HG03159 (cell line): ENCODE results near the gene SEC24D.

Experiments used
- ATAC-seq: cut with Tn5 transposase; IDR thresholded peaks from one replicate; pipeline ENCODE4 v1.9.1; 2021; ENCODE audit warnings: mild to moderate bottlenecking, moderate library complexity; ENCODE audit not compliant: unreplicated experiment

The SEC24D gene

DNA sequence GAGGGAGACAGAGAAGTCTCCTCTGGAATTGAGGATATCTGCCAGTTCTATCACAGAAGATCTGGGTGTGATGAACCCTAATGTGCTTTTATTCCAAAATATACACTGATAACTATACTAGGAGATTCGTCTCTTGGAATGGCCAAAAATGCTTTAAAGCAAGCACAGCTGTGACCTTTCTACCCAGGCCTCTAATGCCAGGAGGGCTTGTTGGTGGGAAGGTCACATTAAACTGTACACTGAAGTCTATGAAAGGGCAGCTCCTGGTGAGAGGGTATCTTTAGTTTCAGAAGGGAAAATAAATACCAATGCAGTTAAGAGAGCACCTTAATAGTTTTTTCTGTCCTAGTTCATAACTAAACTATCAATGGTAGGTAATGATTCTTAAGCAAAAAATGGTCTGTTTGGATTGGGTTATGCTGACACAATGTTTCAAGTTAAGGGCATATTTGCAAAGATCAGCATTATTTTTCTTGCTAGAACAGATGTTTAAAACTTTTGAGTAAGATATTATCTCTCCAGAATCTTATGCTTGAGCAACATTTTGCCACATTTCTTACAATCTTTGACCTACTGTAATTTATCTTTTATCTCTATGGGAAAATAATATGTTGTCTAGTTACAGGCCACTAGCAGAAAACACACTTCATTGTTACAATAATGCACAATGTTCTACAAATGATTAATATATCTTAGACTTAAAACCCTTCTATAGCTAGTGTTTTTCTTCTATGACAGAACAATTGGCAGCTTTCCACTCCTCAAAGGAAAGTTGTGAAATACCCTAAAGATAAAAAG lies 59.6 kb downstream of the SEC24D start:
- ATAC-seq = no peak

DNA sequence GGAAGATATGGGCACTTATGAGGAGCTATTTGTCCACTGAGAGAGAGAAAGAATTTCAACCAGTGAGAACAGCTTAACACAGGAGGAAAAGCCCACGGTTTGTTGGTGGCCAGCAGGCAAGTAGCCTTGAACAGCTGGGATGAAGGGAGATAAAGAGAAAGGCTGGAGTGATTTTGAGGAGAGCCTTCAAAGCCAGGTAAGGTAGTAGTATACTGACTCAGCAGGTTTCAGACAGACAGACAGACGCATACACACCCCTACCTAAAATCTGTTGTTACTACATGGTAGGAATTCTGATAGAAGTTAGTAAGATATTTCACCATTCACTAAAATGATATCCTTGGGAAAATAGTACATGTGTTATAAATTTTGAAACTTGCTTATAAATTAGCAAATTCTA lies 60.5 kb downstream of the SEC24D start:
- ATAC-seq = no peak

DNA sequence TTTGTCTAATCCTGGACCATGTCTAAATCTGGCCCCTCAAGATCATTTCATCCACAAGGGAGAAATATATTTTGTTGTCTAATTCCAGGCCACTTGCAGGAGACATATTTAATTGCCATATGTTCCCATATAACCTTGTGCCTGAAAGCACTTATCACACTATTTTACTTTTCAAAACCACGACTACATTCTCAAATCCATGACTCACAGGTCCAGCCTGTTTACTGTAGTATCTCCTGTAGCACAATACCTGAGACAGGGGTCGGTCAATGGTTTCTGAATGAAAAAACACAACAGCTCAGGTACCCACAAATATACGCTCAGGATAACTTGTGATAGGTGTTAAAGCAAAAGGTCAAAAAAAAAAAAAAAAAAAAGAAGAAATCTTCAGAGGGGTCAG lies 60.9 kb downstream of the SEC24D start:
- no peak for ATAC-seq

DNA sequence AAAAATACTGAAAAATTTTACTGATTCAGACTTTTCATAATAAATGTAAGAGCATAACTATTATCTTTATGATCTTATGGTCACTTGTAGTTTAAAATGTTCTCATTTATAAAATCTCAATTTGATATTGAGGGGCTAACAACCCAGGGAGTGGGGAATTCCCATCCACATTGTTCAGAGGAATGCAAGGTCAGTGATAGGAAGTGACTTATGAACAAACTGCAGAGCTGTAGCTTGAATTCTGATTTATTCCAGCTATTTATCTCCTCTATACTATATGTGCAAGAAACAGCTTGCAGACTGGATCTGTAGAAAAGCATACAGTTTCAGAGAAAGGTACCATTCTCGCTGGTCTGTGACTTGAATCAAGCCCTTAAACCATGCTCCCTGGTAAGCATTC lies 61.6 kb downstream of the SEC24D start:
- no peak for ATAC-seq

DNA sequence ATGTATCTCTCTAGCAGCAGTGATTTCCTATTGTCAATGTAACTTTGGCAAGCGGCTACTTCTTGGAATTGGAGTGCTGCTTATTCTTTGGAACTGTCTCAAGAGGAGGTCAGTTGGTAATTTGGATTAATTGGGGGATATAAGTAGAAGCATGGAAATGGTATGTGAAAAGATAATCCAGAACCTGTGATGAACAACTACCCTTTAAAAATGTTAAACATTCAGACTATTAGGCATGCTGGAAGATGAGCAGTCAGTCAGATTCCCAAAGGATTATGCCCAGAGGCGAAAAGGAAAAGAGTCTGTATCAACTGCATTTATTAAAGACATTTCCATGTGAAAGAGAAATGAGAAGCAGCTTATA lies 62.5 kb downstream of the SEC24D start:
- ATAC-seq = no peak

DNA sequence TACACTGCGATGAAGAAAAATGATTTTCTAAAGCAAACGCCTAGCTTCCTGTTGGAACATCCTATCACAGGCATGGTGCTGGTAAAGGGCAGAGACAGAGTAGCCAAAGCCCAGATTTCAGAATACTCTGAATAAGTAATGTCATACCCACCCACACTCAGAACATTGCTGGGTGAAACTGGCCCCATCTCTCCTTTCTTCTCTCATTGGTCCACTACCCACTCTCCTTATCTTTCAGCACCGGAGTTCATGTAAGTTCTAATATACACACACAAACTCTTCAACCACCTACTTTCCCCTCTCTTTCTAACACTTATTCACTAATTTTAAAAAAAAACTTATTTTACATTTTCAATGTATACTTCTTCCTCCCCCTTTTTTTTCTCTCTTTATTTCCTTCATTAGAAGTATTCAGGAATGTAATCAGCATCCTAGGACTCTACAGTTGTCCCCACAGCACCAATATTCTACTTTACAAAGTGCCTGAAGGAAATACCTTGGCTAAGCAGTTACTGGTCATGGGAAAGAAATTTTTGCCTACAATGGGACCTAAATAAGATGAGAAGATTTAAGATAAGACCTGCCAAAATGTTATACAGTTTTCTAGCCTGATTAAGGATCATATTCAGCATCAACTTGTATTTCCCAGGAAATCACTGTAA lies 63.0 kb downstream of the SEC24D start:
- no peak for ATAC-seq

DNA sequence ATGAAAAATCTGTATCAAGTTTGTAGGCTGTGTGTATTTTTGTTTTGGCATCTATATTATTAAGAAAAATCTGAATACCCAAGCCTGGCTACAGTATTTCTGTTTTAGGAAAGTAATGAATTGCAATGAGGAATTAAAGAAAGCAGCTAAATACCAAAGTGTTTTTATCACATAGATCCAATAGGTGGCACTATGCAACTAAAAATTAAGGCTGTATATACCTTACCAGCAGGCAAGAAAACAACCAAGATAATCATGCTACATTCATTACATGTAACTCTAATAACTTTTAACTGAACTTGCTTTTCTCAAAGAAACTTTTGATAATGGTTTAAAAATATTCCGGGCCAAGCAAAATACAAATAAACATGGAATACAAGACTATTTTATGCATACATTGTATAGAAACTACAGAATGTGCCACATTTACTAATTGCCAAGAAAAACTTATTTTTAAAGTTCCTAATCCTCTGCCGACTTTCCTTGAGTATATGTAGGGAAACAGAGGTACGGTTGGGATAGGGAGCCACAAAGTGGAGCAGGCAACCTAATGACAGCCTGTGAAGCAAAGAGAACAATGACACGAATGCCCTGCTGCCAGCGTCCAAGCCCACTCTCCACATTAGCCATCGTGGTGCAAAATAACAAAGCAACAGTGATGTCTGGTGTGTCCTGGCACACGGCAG lies 63.7 kb downstream of the SEC24D start:
- peak; percentile 77 for ATAC-seq

DNA sequence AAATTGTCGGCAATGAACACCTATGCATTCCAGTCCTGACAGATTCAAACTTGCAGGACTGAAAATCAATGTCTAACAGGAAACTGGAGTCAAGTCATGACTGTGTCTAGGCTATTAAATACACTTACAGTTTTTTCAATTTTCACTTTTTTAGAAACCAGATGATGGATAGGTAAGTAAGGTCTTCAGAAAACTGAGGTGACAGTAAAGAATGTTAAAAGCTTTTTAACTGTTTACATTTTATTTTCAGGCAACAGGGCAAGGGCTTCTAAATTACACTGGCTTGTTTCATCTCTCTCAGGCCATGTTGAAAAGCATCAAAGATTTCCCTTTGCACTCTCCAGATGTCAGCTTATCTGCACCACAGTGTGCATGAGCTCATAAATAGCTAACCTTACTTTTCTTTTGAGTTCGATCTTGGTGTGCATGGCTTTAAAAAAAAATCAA lies 65.2 kb downstream of the SEC24D start:
- ATAC-seq = no peak

DNA sequence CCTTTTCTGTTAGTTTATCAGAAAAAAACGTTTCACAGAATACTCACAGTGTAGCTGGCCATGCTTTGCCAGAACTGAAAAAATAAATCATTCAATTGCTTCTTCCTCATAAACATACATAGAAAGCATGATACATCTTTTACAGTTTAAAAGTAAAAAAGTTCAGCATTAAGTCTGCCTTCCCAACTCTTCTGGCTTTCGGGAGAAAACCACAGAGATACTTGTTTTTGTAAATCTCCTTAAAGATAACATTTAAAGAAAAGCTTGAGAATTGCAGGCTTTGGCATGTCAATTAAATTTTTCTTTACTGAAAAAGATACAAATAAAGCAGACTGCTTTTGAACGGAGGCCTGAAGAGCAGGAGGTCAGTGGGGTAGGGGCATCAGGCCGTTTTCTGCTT lies 66.8 kb downstream of the SEC24D start:
- ATAC-seq = no peak

DNA sequence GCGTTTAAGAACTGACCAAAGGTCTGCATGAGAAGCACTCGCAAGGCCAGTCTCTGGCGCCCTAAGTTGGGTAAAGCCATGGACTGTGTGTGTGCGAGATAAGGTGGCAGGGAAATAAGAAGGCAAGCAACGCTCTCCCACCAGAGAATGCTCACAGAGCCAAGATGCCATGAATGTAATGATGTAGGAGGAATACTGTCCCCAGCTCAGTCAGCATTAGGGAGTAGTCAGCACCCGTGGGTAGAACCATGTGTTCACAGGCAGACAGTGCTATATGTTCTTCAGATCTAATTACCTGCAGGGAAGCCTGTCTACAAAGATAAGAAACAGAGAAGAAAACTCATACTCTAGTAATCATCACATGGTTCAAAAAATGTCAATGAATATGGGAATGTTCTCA lies 68.8 kb downstream of the SEC24D start:
- no peak for ATAC-seq

DNA sequence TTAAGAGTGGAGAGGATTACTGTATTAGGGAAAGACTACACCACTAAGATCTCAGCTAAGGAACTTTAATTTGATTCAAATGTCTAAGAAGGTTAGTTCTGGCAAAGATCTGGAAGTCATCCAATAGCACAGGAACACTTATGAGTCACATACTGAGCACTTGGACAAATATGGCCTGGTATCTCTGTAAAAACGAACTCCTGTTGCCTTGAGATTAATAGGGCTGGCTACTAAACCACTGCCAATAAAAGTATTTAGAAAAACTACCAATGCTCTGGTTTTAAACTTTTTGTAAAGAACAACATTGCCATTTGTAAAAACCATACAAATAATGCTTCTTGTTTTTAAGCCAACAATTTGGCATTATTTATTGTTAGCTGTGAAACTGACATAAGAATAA lies 70.5 kb downstream of the SEC24D start:
- ATAC-seq = no peak

DNA sequence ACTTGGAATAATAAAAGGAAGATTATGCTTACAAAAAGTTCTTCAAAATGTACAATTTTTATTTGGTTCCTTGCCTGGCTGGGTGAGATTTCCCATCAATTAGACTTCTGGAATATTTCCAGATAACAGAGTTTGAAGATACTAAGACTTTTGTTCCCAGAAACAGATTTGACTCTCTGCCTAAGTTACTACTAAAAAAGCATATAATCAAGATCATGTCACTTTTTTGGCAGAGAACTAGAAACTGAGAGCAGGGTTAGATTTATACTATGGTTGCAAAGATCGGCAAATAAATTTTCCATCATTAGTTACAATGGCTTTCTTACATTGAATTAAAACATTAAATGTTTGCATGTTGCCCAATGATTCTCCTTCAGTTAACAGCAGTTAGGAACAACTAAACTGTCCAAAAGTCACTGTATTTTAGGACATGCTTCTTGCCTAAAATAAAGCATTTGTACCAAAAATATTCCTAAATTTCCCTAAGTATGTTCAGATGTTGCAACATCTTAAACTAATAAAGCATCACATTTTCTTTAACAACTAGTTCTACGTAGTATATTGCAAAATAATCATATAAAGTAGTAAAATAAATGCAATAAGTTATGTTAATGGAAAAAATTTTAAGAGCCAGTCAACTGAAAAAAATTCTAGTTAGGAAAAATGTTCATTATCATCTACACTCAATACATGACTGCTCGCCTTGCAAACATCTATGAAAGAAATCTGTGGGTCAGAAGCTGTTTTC lies 73.0 kb downstream of the SEC24D start:
- no peak for ATAC-seq

DNA sequence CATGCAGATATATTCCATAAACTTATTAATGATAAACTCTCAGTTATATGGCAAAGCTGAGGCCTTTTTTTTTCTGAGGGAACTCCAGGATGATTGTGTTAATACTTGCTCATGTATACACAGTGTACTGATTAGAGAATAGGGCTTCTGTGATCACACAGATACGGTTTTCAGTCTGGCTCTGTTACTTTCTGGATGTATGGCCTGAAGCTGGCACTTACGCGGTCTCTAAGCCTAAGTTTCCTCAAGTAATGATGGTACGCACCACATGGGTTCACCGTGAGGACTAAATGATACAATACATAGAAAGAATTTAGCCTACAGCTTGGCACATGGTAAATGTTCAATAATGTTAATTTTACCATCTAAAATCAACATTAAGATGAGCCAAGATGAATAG lies 73.8 kb downstream of the SEC24D start:
- ATAC-seq = no peak

DNA sequence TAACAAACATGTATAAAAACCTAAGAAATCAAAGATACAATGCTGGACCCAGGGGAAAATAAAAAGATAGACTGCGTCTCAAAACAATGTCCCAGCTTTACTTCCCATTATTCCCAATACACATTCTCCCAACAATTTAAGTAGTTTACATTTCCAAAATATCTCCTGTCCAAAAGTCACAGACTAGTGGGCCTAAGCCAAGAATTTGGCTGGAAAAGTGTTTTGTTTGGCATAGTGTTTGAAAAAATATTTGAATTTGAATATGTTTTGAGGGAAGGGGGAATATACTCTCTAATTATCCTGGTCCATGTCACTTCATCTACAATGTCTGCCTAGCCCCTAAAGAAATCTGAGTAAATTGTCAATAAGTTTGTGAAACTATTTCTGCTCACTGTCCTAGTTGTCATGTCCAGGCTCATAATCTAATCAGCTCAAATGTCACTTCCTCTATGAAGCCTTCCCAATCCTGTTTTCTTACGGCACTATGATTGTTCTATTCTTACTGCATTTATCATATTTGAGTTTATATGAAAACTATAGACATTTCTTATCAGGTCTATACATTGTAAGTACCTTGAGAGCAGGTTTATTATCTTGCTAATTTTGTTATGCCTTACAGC lies 74.4 kb downstream of the SEC24D start:
- no peak for ATAC-seq

DNA sequence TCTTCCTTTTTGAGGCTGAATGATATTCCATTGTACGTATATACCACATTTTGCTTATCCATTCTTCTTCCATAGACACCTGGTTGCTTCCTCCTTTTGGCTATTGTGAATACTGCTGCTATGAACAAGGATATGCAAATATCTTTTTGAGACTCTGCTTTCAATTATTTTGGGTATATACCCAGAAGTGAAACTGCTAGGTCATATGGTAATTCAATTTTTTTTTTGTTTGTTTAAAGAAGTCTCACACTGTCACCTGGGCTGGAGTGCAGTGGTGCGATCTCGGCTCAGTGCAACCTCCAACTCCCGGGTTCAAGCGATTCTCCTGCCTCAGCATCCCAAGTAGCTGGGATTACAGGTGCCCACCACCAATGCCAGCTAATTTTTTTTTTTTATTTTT lies 75.4 kb downstream of the SEC24D start:
- peak; percentile 99 for ATAC-seq

DNA sequence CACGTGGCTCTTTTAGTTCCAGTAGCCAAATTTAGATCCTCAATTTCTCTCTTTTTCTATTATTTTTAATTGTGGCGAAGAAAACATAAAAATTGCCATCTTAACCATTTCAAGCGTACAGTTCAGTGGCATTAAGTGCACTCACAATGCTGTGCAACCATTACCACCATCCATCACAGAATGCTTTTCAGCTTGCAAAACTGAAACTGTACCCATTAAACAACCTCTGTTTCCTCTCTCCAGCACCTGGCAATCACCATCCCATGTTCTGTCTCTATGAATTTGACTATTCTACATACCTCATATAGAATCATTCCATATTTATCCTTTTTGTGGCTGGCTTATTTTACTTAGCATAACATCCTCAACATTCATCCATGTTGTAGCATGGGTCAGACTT lies 75.8 kb downstream of the SEC24D start:
- peak; percentile 49 for ATAC-seq

DNA sequence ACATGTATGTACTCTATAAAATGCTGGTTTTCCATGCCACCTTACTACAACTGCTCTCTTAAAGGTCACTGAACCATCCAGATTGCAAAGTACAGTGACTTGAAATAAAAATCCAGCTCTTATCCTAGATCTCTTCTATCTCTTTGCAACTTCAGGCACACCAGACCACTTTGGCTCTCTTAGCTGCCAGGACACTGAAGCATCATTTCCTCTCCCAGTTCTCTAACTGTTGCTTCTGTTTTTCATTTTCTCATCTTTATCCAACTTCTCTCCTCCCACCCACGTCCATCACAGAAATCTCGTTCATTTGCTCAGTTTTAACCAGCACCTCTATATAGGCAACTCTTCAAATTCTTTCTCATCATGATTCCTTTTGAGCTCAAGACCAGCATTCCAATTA lies 76.4 kb downstream of the SEC24D start:
- ATAC-seq = no peak

DNA sequence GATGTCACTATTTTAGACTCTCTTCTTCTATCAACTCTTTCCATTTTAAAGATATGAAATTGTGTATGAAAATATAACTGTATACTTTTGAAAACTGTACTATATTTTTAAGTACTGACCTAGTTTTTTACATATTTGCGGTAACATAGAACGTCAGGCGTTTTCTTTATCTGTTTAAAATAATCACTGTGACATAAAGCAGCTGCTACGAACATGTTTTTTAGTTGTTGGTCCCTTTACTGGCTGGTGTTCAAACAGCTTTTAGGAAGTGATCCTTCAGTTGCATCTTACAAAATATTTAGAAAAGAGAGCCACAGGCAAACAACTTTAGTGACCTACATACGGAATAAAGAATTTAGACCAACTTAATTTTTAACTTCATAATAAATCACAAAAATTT lies 77.6 kb downstream of the SEC24D start:
- ATAC-seq = no peak

DNA sequence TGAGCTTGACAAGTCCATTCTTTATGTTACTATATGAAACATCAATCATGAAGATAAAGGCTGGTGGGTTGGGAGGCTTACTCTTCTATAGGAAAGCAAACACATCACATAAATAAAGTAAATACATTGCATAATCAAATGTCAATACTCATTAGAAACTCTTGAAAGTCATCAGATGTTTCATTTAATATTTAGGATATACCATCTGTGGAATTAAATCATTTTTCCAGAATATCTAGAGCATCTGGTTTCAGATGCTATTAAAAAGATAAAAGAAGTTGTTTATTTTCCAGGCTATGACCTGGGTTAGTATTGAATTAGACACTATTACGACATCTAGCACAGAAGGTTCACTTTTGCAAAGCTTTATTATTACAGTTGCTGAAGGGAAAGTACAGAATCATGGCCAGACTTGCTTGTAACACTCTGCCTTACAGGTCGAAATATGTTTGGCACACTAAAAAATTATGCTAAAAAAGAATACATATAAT lies 78.1 kb downstream of the SEC24D start:
- ATAC-seq = no peak

DNA sequence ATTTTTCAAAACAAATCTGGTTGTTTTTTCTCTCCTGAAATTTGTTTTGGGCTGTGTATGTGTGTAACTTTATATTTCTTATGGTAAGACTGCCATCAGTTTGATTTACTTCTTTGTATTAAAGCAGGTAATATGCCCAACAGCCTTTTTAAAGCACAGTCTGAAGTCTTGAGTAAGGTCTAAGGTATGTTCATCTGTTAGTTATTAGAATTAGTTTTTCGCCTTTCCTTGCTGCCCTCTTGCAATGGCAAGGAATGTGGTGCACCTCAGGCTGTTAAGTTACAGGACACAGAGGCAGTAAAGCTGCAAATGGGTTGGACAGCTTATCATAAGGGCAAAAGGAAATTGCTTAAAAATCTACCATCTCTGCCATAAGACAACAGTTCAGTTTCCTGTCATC lies 79.0 kb downstream of the SEC24D start:
- ATAC-seq = no peak

DNA sequence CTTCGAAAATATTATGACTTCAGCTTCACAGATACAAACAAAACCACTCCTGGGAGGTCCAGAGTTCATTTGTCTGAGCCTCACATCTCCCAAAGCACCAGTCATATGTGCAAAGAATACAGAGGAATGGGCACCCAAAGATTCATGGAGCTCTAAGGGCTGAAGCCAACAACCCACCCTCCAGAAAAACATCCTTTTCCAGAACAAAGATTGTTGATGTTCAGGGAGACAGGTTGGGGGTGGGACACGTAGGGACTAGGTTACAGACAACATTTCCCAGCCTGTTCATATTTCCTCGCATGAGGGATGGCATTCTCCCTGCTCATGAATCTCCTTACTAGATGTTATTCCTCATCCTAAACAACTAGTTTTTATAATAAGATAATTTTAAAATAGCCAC lies 79.5 kb downstream of the SEC24D start:
- no peak for ATAC-seq
